H1 (cell line): ENCODE data around the gene CAVIN1.

Experiments
- CHD2 ChIP-seq: IDR thresholded peaks from 2 replicates; pipeline ENCODE4 v1.6.1; 2012; ENCODE audit warnings: low read length, improper control_type of control experiment
- EZH2 ChIP-seq: fragments of 200-600 bp; sonication (generic); IDR thresholded peaks from 2 replicates; pipeline ENCODE4 v1.7.1; 2012; ENCODE audit warnings: low read depth, mild to moderate bottlenecking, moderate library complexity, low read length, inconsistent platforms; ENCODE audit not compliant: severe bottlenecking
- GTF2F1 ChIP-seq: IDR thresholded peaks from 2 replicates; pipeline ENCODE4 v1.6.1; 2012; ENCODE audit warnings: low read depth, low read length, improper control_type of control experiment, borderline replicate concordance
- POLR2A ChIP-seq, 2 experiments: IDR thresholded peaks; 1 replicate in 1 of 2; 2 replicates in 1 of 2; pipeline ENCODE4 v1.6.1; 2011; ENCODE audit warnings: low read depth in 2 of 2, low read length in 2 of 2, mild to moderate bottlenecking in 2 of 2; ENCODE audit errors: control extremely low read depth in 1 of 2
- RAD21 ChIP-seq, 2 experiments: IDR thresholded peaks in 1 of 2; conservative IDR thresholded peaks in 1 of 2; 2 replicates each; pipeline ENCODE4 v1.6.1; 2011; ENCODE audit warnings: low read depth in 2 of 2, low read length in 2 of 2, improper control_type of control experiment in 1 of 2, inconsistent platforms in 1 of 2, mild to moderate bottlenecking in 1 of 2, moderate library complexity in 1 of 2
- TF ChIP-seq, protein P1 (sequence below), 3 experiments: IDR thresholded peaks; 1 replicate in 2 of 3; 2 replicates in 1 of 3; pipeline versions ENCODE4 v1.5.1 to v1.6.1; 2011; ENCODE audit warnings: low read length in 3 of 3, mild to moderate bottlenecking in 3 of 3, inconsistent platforms in 2 of 3, low read depth in 1 of 3, moderate library complexity in 1 of 3; ENCODE audit not compliant: insufficient read depth in 1 of 3; ENCODE audit errors: control extremely low read depth in 1 of 3
- TF ChIP-seq, protein P2 (sequence below): IDR thresholded peaks from 2 replicates; pipeline ENCODE4 v1.6.1; 2012; ENCODE audit warnings: inconsistent platforms

DNA sequence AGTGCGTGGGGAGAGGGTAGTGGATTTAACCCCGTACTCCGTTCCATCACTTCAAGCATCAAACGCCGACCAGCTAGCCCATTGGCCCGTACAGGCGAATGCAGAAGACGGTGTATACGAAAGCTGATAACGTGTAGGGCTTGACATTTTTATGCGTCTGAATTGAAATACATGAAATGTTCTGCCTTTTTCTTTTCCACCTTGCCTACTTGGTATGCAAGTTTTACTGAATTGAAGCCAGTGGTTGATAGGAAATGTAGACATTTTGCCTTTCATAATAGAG, 34.0 kb downstream of the CAVIN1 start:
- TF ChIP-seq, protein P1, sequence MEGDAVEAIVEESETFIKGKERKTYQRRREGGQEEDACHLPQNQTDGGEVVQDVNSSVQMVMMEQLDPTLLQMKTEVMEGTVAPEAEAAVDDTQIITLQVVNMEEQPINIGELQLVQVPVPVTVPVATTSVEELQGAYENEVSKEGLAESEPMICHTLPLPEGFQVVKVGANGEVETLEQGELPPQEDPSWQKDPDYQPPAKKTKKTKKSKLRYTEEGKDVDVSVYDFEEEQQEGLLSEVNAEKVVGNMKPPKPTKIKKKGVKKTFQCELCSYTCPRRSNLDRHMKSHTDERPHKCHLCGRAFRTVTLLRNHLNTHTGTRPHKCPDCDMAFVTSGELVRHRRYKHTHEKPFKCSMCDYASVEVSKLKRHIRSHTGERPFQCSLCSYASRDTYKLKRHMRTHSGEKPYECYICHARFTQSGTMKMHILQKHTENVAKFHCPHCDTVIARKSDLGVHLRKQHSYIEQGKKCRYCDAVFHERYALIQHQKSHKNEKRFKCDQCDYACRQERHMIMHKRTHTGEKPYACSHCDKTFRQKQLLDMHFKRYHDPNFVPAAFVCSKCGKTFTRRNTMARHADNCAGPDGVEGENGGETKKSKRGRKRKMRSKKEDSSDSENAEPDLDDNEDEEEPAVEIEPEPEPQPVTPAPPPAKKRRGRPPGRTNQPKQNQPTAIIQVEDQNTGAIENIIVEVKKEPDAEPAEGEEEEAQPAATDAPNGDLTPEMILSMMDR (IDR thresholded peaks at IDR 0.05; ENCODE audit: control extremely low read depth in 1 of 3, insufficient read depth in 1 of 3, low read depth in 1 of 3, low read length in 3 of 3) = no peak
- TF ChIP-seq EZH2 (no peak), RAD21 (IDR thresholded peaks at IDR 0.05 in 1 of 2, conservative IDR thresholded peaks at IDR 0.05 in 1 of 2; ENCODE audit: low read depth in 2 of 2, low read length in 2 of 2) (no peak), GTF2F1 (no peak), POLR2A (IDR thresholded peaks at IDR 0.05; ENCODE audit: control extremely low read depth in 1 of 2, low read depth in 2 of 2, low read length in 2 of 2) (no peak), CHD2 (no peak)
- TF ChIP-seq, protein P2, sequence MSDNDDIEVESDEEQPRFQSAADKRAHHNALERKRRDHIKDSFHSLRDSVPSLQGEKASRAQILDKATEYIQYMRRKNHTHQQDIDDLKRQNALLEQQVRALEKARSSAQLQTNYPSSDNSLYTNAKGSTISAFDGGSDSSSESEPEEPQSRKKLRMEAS = no peak
